Esophagus squamous epithelium (tissue), 5 donors: ENCODE results near the gene MKS1. TPM values are rescaled to one million over a fixed set of nuclear protein-coding genes. Genes with fewer than 3 reads are reported as not detected.

Experiments used
- DNase-seq: peaks from one replicate; lab custom pipeline; 2025; lab: John Stamatoyannopoulos, UW
- H3K27ac ChIP-seq, 4 donors: fragments of 200-600 bp; sonication (generic); one replicate each; pipeline ENCODE4 v1.5.1; 2016 to 2019; ENCODE audit warnings: mild to moderate bottlenecking in 1 of 4
- H3K27me3 ChIP-seq, 4 donors: fragments of 200-600 bp; sonication (generic); 1 replicate in 3 of 4; 2 replicates in 1 of 4; pipeline versions ENCODE4 v1.5.1 to v1.6.0; 2017 to 2021; ENCODE audit warnings: antibody characterized with exemption in 1 of 4
- H3K36me3 ChIP-seq, 3 donors: fragments of 200-600 bp; sonication (generic); one replicate each; pipeline ENCODE4 v1.5.1; 2016 to 2019
- H3K4me1 ChIP-seq, 3 donors: fragments of 200-600 bp; sonication (generic); one replicate each; pipeline ENCODE4 v1.5.1; 2017 to 2019
- H3K4me3 ChIP-seq, 4 donors: fragments of 200-600 bp; sonication (generic); 1 replicate in 3 of 4; 2 replicates in 1 of 4; pipeline ENCODE4 v1.5.1; 2016 to 2019; ENCODE audit warnings: mild to moderate bottlenecking in 2 of 4, moderate library complexity in 1 of 4
- H3K9me3 ChIP-seq, 3 donors: fragments of 200-600 bp; sonication (generic); one replicate each; pipeline ENCODE4 v1.5.1; 2016 to 2019
- CTCF ChIP-seq, 6 experiments: fragments of 450-650 bp in 4 of 6; fragments of 200-600 bp in 2 of 6; sonication (generic) in 2 of 6; IDR thresholded peaks; one replicate each; pipeline ENCODE4 v1.5.1; 2016 to 2019; ENCODE audit warnings: antibody characterized with exemption in 6 of 6, mild to moderate bottlenecking in 4 of 6, moderate library complexity in 4 of 6
- POLR2A ChIP-seq, 4 donors: fragments of 450-650 bp; IDR thresholded peaks; one replicate each; pipeline ENCODE4 v1.6.1; 2017; ENCODE audit warnings: antibody characterized with exemption in 4 of 4, mild to moderate bottlenecking in 4 of 4, moderate library complexity in 3 of 4
- WGBS, 2 donors: methylation state at CpG; one replicate each; pipeline ENCODE4 v1.1.5; 2018; 5-methylcytosine and 5-hydroxymethylcytosine counted together
- intact Hi-C: fragments of 100-400 bp; cut with DNase I; formaldehyde crosslinking; loops from one replicate; pipeline ENCODE4 v1.15.0; 2022
- total RNA-seq, 4 donors: library from RNA; depleted of rRNA; stranded (reverse); fragments of >200 nt; gene quantifications; one replicate each; pipeline ENCODE4 v1.1.0, GENCODE V29; 2016
- donor health status: DM: yes; HTN: yes; CAD: no.

MKS1 gene
- total RNA-seq, 4 donors from 2014 or later: 5.3 to 10.8 (median 9.3) TPM

- Histone ChIP-seq H3K36me3 (no peaks in the 10 kb centered on the region), H3K4me3 (no peak overlapping the region), H3K27me3 (peaks cover 0 to 90% (median 7%) of the 10 kb centered on the region in 4 donors), H3K27ac (no peak overlapping the region), H3K4me1 (peaks cover 0 to 12% (median 10%) of the 10 kb centered on the region in 3 donors), H3K9me3 (no peaks in the 10 kb centered on the region)
- WGBS, 2 donors: 53 to 74% methylated on average over 2 of the region's 2 CpGs
- DNase-seq: no peak
- TF ChIP-seq POLR2A (IDR thresholded peaks at IDR 0.05) (no peak), CTCF (IDR thresholded peaks at IDR 0.05) (no peak)
- intact Hi-C loops: no loop called here
Measured at GRCh38 chr17:58158181-58158580, 60.9 kb downstream of the MKS1 start.

- DNase-seq: no peak
- Histone ChIP-seq H3K27me3 (peaks cover 0 to 89% (median 7%) of the 10 kb centered on the region in 4 donors), H3K27ac (no peak overlapping the region), H3K4me1 (peaks cover 0 to 12% (median 10%) of the 10 kb centered on the region in 3 donors), H3K4me3 (peak overlapping the region in 3 of 4 donors; percentile 28 to 63 (median 41)), H3K9me3 (no peaks in the 10 kb centered on the region), H3K36me3 (no peaks in the 10 kb centered on the region)
- TF ChIP-seq POLR2A (IDR thresholded peaks at IDR 0.05) (no peak), CTCF (IDR thresholded peaks at IDR 0.05) (no peak)
- intact Hi-C loops: no loop called here
- 4 to 10% methylated on average over 29 to 32 of the region's 65 CpGs for WGBS, 2 donors
Measured at GRCh38 chr17:58156839-58157803, 61.9 kb downstream of the MKS1 start.

Other genes starting within 250 kb of the MKS1 start
- gene VEZF1, start 231.0 kb downstream of the MKS1 start, total RNA-seq: 10 to 100 TPM; 20.3 to 61.4 (median 27.4) TPM
- 100 to 1,000 TPM; 134 to 223 (median 200) TPM for gene SRSF1, start 212.0 kb downstream of the MKS1 start, total RNA-seq
- gene DYNLL2, start 135.8 kb downstream of the MKS1 start, total RNA-seq: 10 to 100 TPM; 13.0 to 18.5 (median 14.4) TPM
- not detected for gene OR4D1, start 70.9 kb downstream of the MKS1 start, total RNA-seq
- not detected for gene OR4D2, start 52.3 kb downstream of the MKS1 start, total RNA-seq
- not detected for gene EPX, start 26.5 kb downstream of the MKS1 start, total RNA-seq
- 1 to 10 TPM in 1 of 4 donors, under 1 TPM in 1, not detected in 2; 0.27 to 2.5 TPM for gene LPO, start 19.3 kb upstream of the MKS1 start, total RNA-seq
- gene MPO, start 61.7 kb upstream of the MKS1 start, total RNA-seq: not detected
- 10 to 100 TPM in 1 of 4 donors, 1 to 10 TPM in 3; 2.9 to 16.0 (median 3.3) TPM for gene TSPOAP1, start 109.5 kb upstream of the MKS1 start, total RNA-seq
- gene SUPT4H1, start 132.9 kb upstream of the MKS1 start, total RNA-seq: 10 to 100 TPM; 29.9 to 54.9 (median 37.0) TPM
- gene RNF43, start 198.3 kb upstream of the MKS1 start, total RNA-seq: 10 to 100 TPM in 1 of 4 donors, 1 to 10 TPM in 3; 6.4 to 13.8 (median 8.1) TPM